H1 (cell line): ENCODE measurements around the gene SPATA16. TPM values are rescaled to one million over a fixed set of nuclear protein-coding genes. Genes with fewer than 3 reads are reported as not detected.

ENCODE experiments used
- JUND ChIP-seq: IDR thresholded peaks from 2 replicates; pipeline ENCODE4 v1.6.1; 2011; ENCODE audit warnings: mild to moderate bottlenecking, improper control_type of control experiment, low read length
- polyA plus RNA-seq, 7 experiments: library from polyadenylated mRNA; depleted of rRNA in 3 of 7; stranded (reverse) in 5 of 7; unstranded in 2 of 7; fragments of >200 nt in 5 of 7; fragments of 200-250 nt in 2 of 7; gene quantifications; 1 replicate in 5 of 7; 2 replicates in 1 of 7; 4 replicates in 1 of 7; pipeline versions ENCODE4 v1.2.1 to v1.2.3, GENCODE V29; 2011 to 2013; ENCODE audit warnings: missing spikeins in 2 of 7, mixed read lengths in 2 of 7
- total RNA-seq: library from RNA; stranded (reverse); fragmentation: NEBNext Ultra II Directional; extraction: Animal tissue kit (Norgen Biotek cat#: 25700); gene quantifications from 2 replicates; pipeline ENCODE4 v1.2.1, GENCODE V29; 2021
- TF ChIP-seq, protein P1 (sequence below): fragments of 300-600 bp; sonication (generic); IDR thresholded peaks from 2 replicates; pipeline ENCODE4 v1.7.1; 2012; ENCODE audit warnings: low read length, moderate library complexity, mild to moderate bottlenecking, inconsistent platforms; ENCODE audit not compliant: insufficient replicate concordance

SPATA16 gene
- total and polyA plus RNA-seq, 2 of the 8 experiments (the other 6 are each of a cell fraction or from before 2014, with no cell fraction given), result 0.05 to 2.7 TPM

DNA sequence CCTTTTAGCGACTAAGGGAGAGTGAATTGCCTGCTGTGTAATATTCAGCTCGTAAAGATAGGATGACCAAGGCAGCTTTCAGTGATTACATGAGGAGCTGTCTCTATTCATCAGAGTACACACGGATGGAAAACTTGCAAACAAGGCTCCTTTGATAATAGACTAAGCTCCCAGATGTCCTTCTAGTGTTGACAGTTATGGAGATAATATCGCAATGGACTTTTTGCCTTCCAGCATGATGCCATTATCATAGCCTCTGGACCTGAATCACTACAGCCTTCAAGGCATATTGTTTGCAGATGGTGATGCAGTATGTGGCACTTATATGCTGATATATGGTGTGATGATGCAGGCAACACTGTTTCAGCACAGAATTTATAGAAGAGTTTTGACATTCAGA, 296.6 kb downstream of the SPATA16 start (continued):
- TF ChIP-seq, protein P1, sequence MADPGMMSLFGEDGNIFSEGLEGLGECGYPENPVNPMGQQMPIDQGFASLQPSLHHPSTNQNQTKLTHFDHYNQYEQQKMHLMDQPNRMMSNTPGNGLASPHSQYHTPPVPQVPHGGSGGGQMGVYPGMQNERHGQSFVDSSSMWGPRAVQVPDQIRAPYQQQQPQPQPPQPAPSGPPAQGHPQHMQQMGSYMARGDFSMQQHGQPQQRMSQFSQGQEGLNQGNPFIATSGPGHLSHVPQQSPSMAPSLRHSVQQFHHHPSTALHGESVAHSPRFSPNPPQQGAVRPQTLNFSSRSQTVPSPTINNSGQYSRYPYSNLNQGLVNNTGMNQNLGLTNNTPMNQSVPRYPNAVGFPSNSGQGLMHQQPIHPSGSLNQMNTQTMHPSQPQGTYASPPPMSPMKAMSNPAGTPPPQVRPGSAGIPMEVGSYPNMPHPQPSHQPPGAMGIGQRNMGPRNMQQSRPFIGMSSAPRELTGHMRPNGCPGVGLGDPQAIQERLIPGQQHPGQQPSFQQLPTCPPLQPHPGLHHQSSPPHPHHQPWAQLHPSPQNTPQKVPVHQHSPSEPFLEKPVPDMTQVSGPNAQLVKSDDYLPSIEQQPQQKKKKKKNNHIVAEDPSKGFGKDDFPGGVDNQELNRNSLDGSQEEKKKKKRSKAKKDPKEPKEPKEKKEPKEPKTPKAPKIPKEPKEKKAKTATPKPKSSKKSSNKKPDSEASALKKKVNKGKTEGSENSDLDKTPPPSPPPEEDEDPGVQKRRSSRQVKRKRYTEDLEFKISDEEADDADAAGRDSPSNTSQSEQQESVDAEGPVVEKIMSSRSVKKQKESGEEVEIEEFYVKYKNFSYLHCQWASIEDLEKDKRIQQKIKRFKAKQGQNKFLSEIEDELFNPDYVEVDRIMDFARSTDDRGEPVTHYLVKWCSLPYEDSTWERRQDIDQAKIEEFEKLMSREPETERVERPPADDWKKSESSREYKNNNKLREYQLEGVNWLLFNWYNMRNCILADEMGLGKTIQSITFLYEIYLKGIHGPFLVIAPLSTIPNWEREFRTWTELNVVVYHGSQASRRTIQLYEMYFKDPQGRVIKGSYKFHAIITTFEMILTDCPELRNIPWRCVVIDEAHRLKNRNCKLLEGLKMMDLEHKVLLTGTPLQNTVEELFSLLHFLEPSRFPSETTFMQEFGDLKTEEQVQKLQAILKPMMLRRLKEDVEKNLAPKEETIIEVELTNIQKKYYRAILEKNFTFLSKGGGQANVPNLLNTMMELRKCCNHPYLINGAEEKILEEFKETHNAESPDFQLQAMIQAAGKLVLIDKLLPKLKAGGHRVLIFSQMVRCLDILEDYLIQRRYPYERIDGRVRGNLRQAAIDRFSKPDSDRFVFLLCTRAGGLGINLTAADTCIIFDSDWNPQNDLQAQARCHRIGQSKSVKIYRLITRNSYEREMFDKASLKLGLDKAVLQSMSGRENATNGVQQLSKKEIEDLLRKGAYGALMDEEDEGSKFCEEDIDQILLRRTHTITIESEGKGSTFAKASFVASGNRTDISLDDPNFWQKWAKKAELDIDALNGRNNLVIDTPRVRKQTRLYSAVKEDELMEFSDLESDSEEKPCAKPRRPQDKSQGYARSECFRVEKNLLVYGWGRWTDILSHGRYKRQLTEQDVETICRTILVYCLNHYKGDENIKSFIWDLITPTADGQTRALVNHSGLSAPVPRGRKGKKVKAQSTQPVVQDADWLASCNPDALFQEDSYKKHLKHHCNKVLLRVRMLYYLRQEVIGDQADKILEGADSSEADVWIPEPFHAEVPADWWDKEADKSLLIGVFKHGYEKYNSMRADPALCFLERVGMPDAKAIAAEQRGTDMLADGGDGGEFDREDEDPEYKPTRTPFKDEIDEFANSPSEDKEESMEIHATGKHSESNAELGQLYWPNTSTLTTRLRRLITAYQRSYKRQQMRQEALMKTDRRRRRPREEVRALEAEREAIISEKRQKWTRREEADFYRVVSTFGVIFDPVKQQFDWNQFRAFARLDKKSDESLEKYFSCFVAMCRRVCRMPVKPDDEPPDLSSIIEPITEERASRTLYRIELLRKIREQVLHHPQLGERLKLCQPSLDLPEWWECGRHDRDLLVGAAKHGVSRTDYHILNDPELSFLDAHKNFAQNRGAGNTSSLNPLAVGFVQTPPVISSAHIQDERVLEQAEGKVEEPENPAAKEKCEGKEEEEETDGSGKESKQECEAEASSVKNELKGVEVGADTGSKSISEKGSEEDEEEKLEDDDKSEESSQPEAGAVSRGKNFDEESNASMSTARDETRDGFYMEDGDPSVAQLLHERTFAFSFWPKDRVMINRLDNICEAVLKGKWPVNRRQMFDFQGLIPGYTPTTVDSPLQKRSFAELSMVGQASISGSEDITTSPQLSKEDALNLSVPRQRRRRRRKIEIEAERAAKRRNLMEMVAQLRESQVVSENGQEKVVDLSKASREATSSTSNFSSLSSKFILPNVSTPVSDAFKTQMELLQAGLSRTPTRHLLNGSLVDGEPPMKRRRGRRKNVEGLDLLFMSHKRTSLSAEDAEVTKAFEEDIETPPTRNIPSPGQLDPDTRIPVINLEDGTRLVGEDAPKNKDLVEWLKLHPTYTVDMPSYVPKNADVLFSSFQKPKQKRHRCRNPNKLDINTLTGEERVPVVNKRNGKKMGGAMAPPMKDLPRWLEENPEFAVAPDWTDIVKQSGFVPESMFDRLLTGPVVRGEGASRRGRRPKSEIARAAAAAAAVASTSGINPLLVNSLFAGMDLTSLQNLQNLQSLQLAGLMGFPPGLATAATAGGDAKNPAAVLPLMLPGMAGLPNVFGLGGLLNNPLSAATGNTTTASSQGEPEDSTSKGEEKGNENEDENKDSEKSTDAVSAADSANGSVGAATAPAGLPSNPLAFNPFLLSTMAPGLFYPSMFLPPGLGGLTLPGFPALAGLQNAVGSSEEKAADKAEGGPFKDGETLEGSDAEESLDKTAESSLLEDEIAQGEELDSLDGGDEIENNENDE, result no peak
- TF ChIP-seq JUND, result no peak
